ENCODE data around the gene NCMAP.

DNA sequence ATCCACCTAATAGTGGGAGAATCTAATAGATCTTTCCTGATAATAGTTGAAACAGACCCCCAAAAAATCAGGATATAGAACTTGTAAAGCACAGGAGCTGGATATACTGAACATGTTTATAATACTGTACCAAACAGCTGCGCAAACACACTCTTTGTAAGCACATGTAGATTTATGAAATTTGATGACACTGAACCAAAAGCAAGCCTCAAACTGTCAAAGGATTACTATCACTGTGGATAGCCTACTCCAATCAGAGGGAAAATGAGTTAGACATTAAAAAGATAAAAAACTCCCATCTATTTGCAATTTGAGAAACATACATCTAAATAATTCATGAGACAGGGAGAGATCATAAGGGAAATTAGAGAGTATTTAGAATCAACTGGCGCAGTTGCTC, 27.1 kb upstream of the NCMAP start:
- TF ChIP-seq, protein P1, sequence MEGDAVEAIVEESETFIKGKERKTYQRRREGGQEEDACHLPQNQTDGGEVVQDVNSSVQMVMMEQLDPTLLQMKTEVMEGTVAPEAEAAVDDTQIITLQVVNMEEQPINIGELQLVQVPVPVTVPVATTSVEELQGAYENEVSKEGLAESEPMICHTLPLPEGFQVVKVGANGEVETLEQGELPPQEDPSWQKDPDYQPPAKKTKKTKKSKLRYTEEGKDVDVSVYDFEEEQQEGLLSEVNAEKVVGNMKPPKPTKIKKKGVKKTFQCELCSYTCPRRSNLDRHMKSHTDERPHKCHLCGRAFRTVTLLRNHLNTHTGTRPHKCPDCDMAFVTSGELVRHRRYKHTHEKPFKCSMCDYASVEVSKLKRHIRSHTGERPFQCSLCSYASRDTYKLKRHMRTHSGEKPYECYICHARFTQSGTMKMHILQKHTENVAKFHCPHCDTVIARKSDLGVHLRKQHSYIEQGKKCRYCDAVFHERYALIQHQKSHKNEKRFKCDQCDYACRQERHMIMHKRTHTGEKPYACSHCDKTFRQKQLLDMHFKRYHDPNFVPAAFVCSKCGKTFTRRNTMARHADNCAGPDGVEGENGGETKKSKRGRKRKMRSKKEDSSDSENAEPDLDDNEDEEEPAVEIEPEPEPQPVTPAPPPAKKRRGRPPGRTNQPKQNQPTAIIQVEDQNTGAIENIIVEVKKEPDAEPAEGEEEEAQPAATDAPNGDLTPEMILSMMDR (IDR thresholded peaks at IDR 0.05): no peak
- TF ChIP-seq GABPA (IDR thresholded peaks at IDR 0.05; ENCODE audit: low read depth) (no peak), RAD21 (IDR thresholded peaks at IDR 0.05; ENCODE audit: low read length) (no peak), RFX5 (IDR thresholded peaks at IDR 0.05; ENCODE audit: low read length) (no peak), JUND (IDR thresholded peaks at IDR 0.05) (no peak), TAF1 (IDR thresholded peaks at IDR 0.05; ENCODE audit: borderline replicate concordance, low read depth, low read length) (no peak)

All from SK-N-SH (cell line).